Measurements from ENCODE around the gene CPED1. TPM values are rescaled to one million over a fixed set of nuclear protein-coding genes. Genes with fewer than 3 reads are reported as not detected.

The CPED1 gene
- total and polyA plus RNA-seq, 2 experiments from 2014 or later, result 0.17 to 0.47 TPM

GRCh38 chr7:121261207-121261884, 272.8 kb downstream of the CPED1 start (continued):
- TF ChIP-seq EZH2phosphoT487 (IDR thresholded peaks at IDR 0.05; ENCODE audit: unreplicated experiment), result no peak
- no peak for TF ChIP-seq EZH2 (IDR thresholded peaks at IDR 0.05; ENCODE audit: low read depth, unreplicated experiment)
- no peak for TF ChIP-seq ZNF114 (CRISPR knock-in tag; IDR thresholded peaks at IDR 0.05)
- TF ChIP-seq ZNF331 (CRISPR knock-in tag; IDR thresholded peaks at IDR 0.05; ENCODE audit: low read depth), result no peak
- TF ChIP-seq CREB1 (CRISPR knock-in tag; IDR thresholded peaks at IDR 0.05; ENCODE audit: low read depth), result no peak
- TF ChIP-seq JUNB (IDR thresholded peaks at IDR 0.05; ENCODE audit: unreplicated experiment), result no peak

DNA sequence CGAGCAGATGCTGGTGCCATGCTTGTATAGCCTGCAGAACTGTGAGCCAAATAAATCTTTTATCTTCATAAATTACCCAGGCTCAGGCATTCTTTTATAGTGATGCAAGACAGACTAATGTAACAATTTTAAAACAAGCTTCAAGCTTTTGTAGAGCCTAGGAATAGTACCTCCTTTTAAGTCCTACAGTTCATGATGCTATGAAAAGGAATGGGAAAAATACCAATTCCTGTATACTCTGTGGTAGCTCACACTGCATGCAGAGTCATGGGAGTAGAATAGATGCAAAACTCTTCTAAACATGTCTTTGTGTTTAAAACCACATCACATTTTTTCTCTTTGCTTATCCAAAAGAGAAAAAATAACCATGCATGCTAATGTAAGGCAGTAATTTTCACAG, 273.7 kb downstream of the CPED1 start:
- Histone ChIP-seq H3K79me2 (replicated peaks; ENCODE audit: insufficient read depth) (no peaks in the 10 kb centered on the region), H3K36me3 (ENCODE audit: insufficient read depth) (no peaks in the 10 kb centered on the region), H4K20me1 (replicated peaks; ENCODE audit: insufficient read depth) (no peaks in the 10 kb centered on the region), H3K27me3 (ENCODE audit: insufficient read depth) (no peaks in the 10 kb centered on the region), H3K9me2 (ENCODE audit: insufficient read depth) (peaks cover 3% of the 10 kb centered on the region; the same call in 1 of the 2 replicates), H3K4me2 (no peak overlapping the region), H3F3A (replicated peaks; ENCODE audit: low read depth) (no peaks in the 10 kb centered on the region), H3K4me1 (ENCODE audit: insufficient read depth) (peaks cover 18% of the 10 kb centered on the region), H3K27ac (ENCODE audit: low read depth) (no peak overlapping the region), H3K4me3 (no peak overlapping the region), H2AFZ (no peak overlapping the region)
- no peaks in the 10 kb centered on the region for H3K9me3 Mint-ChIP-seq
- no peak overlapping the region for H3K4me3 Mint-ChIP-seq
- H3K4me1 Mint-ChIP-seq, result peaks cover 16% of the 10 kb centered on the region
- H3K36me3 Mint-ChIP-seq (ENCODE audit: low read depth), result no peaks in the 10 kb centered on the region
- no peak for ATAC-seq
- no peak overlapping the region for H3K27ac Mint-ChIP-seq
- TF ChIP-seq CREB1 (CRISPR knock-in tag; IDR thresholded peaks at IDR 0.05; ENCODE audit: low read depth) (no peak), STAT1 (IDR thresholded peaks at IDR 0.05; ENCODE audit: unreplicated experiment) (no peak), REST (IDR thresholded peaks at IDR 0.05; ENCODE audit: unreplicated experiment) (no peak), POLR2AphosphoS5 (IDR thresholded peaks at IDR 0.05; ENCODE audit: low read depth) (no peak), JUNB (IDR thresholded peaks at IDR 0.05; ENCODE audit: unreplicated experiment) (no peak), EZH2 (IDR thresholded peaks at IDR 0.05; ENCODE audit: low read depth, unreplicated experiment) (no peak), ZNF114 (CRISPR knock-in tag; IDR thresholded peaks at IDR 0.05) (no peak), NANOG (IDR thresholded peaks at IDR 0.05; ENCODE audit: borderline replicate concordance) (no peak)
- TF ChIP-seq, protein P1, sequence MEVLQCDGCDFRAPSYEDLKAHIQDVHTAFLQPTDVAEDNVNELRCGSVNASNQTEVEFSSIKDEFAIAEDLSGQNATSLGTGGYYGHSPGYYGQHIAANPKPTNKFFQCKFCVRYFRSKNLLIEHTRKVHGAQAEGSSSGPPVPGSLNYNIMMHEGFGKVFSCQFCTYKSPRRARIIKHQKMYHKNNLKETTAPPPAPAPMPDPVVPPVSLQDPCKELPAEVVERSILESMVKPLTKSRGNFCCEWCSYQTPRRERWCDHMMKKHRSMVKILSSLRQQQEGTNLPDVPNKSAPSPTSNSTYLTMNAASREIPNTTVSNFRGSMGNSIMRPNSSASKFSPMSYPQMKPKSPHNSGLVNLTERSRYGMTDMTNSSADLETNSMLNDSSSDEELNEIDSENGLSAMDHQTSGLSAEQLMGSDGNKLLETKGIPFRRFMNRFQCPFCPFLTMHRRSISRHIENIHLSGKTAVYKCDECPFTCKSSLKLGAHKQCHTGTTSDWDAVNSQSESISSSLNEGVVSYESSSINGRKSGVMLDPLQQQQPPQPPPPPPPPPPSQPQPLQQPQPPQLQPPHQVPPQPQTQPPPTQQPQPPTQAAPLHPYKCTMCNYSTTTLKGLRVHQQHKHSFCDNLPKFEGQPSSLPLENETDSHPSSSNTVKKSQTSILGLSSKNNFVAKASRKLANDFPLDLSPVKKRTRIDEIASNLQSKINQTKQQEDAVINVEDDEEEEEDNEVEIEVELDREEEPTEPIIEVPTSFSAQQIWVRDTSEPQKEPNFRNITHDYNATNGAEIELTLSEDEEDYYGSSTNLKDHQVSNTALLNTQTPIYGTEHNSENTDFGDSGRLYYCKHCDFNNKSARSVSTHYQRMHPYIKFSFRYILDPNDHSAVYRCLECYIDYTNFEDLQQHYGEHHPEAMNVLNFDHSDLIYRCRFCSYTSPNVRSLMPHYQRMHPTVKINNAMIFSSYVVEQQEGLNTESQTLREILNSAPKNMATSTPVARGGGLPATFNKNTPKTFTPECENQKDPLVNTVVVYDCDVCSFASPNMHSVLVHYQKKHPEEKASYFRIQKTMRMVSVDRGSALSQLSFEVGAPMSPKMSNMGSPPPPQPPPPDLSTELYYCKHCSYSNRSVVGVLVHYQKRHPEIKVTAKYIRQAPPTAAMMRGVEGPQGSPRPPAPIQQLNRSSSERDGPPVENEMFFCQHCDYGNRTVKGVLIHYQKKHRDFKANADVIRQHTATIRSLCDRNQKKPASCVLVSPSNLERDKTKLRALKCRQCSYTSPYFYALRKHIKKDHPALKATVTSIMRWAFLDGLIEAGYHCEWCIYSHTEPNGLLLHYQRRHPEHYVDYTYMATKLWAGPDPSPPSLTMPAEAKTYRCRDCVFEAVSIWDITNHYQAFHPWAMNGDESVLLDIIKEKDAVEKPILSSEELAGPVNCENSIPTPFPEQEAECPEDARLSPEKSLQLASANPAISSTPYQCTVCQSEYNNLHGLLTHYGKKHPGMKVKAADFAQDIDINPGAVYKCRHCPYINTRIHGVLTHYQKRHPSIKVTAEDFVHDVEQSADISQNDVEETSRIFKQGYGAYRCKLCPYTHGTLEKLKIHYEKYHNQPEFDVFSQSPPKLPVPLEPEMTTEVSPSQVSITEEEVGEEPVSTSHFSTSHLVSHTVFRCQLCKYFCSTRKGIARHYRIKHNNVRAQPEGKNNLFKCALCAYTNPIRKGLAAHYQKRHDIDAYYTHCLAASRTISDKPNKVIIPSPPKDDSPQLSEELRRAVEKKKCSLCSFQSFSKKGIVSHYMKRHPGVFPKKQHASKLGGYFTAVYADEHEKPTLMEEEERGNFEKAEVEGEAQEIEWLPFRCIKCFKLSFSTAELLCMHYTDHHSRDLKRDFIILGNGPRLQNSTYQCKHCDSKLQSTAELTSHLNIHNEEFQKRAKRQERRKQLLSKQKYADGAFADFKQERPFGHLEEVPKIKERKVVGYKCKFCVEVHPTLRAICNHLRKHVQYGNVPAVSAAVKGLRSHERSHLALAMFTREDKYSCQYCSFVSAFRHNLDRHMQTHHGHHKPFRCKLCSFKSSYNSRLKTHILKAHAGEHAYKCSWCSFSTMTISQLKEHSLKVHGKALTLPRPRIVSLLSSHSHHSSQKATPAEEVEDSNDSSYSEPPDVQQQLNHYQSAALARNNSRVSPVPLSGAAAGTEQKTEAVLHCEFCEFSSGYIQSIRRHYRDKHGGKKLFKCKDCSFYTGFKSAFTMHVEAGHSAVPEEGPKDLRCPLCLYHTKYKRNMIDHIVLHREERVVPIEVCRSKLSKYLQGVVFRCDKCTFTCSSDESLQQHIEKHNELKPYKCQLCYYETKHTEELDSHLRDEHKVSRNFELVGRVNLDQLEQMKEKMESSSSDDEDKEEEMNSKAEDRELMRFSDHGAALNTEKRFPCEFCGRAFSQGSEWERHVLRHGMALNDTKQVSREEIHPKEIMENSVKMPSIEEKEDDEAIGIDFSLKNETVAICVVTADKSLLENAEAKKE (CRISPR knock-in tag; IDR thresholded peaks at IDR 0.05), result no peak
- TF ChIP-seq, protein P2, sequence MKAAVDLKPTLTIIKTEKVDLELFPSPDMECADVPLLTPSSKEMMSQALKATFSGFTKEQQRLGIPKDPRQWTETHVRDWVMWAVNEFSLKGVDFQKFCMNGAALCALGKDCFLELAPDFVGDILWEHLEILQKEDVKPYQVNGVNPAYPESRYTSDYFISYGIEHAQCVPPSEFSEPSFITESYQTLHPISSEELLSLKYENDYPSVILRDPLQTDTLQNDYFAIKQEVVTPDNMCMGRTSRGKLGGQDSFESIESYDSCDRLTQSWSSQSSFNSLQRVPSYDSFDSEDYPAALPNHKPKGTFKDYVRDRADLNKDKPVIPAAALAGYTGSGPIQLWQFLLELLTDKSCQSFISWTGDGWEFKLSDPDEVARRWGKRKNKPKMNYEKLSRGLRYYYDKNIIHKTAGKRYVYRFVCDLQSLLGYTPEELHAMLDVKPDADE (IDR thresholded peaks at IDR 0.05), result no peak
- no peaks in the 10 kb centered on the region for H3K27me3 Mint-ChIP-seq (ENCODE audit: insufficient read depth, low read depth, poor library complexity)
- no peak for DNase-seq (ENCODE audit: low spot score)

Measured in GM23338 (cell line).